ENCODE measurements around the gene SUCLG2. TPM values are rescaled to one million over a fixed set of nuclear protein-coding genes. Genes with fewer than 3 reads are reported as not detected.

SUCLG2 gene
- total and polyA plus RNA-seq, 2 of the 4 experiments (the other 2 are of a cell fraction) = 26.8 to 34.6 TPM

GRCh38 chr3:67380118-67380517, 274.3 kb downstream of the SUCLG2 start:
- Histone ChIP-seq H3K18ac (ENCODE audit: low read depth, low read length) (no peak overlapping the region), H3K9me3 (ENCODE audit: control insufficient read depth, insufficient read depth, low read length) (no peaks in the 10 kb centered on the region), H2AFZ (replicated peaks; ENCODE audit: low read length, poor library complexity) (no peak overlapping the region), H2BK20ac (ENCODE audit: low read depth, low read length) (no peak overlapping the region), H4K8ac (ENCODE audit: low read depth in 2 of 2, low read length in 2 of 2) (no peak overlapping the region), H3K9ac (ENCODE audit: low read depth, low read length) (no peak overlapping the region), H3K36me3 (ENCODE audit: control insufficient read depth, insufficient read depth, low read length) (peaks cover 2% of the 10 kb centered on the region; the same call in 1 of the 2 replicates), H3K56ac (ENCODE audit: extremely low read depth, insufficient read depth, low read length) (no peak overlapping the region), H3K4ac (ENCODE audit: low read depth, low read length) (no peak overlapping the region), H3K27ac (ENCODE audit: insufficient read depth, low read length) (no peak overlapping the region), H3K14ac (replicated peaks; ENCODE audit: low read depth, low read length) (no peak overlapping the region), H2BK15ac (ENCODE audit: low read depth, low read length) (no peak overlapping the region), H3K27me3 (ENCODE audit: control insufficient read depth, insufficient read depth, low read length) (no peaks in the 10 kb centered on the region), H2AK5ac (ENCODE audit: low read depth, low read length) (no peak overlapping the region), H4K5ac (ENCODE audit: low read depth, low read length) (no peak overlapping the region), H3K4me1 (ENCODE audit: control insufficient read depth, insufficient read depth, low read length) (peaks cover 4% of the 10 kb centered on the region; the same call in 1 of the 2 replicates), H3K9me1 (ENCODE audit: insufficient read depth, low read length) (no peaks in the 10 kb centered on the region; the same call in 1 of the 2 replicates), H3K4me3 (ENCODE audit: insufficient read depth, low read depth, low read length) (no peak overlapping the region), H2AK9ac (replicated peaks; ENCODE audit: low read depth, low read length, poor library complexity) (no peak overlapping the region), H4K91ac (ENCODE audit: insufficient read depth, low read depth, low read length) (no peak overlapping the region), H3K79me1 (ENCODE audit: low read depth in 1 of 2, low read length in 2 of 2) (no peaks in the 10 kb centered on the region), H2BK120ac (ENCODE audit: low read depth, low read length) (no peak overlapping the region), H2BK5ac (ENCODE audit: low read depth, low read length, poor library complexity, severe bottlenecking) (no peak overlapping the region), H3K4me2 (ENCODE audit: low read depth, low read length) (no peak overlapping the region), H4K20me1 (ENCODE audit: insufficient read depth, low read length) (no peaks in the 10 kb centered on the region), H3K23ac (ENCODE audit: low read depth, low read length) (no peak overlapping the region)
- BruUV-seq (replicated peaks) = no TSS peak
- no CpG with 5 or more reads among the region's 2 CpGs for WGBS, 2 experiments (ENCODE audit: extremely low coverage in 2 of 2, insufficient read length in 1 of 2)
- in situ Hi-C loops (cut with MboI; ENCODE audit: low sequenced_read_pairs) = loop anchor here (10.0 kb wide), 2 partner anchors 225 to 405 kb away; no protein-coding TSS in a partner anchor
- no peak for TF ChIP-seq SMC3 (IDR thresholded peaks at IDR 0.05; ENCODE audit: low read depth, low read length)
- no peak for TF ChIP-seq RFX5 (IDR thresholded peaks at IDR 0.05; ENCODE audit: low read depth, low read length)
- no peak for TF ChIP-seq POLR2A (IDR thresholded peaks at IDR 0.05; ENCODE audit: low read depth, low read length)
- no peak for TF ChIP-seq FOS (IDR thresholded peaks at IDR 0.05; ENCODE audit: low read depth, low read length)
- TF ChIP-seq BHLHE40 (IDR thresholded peaks at IDR 0.05; ENCODE audit: low read depth, low read length) = no peak
- TF ChIP-seq, protein P1, sequence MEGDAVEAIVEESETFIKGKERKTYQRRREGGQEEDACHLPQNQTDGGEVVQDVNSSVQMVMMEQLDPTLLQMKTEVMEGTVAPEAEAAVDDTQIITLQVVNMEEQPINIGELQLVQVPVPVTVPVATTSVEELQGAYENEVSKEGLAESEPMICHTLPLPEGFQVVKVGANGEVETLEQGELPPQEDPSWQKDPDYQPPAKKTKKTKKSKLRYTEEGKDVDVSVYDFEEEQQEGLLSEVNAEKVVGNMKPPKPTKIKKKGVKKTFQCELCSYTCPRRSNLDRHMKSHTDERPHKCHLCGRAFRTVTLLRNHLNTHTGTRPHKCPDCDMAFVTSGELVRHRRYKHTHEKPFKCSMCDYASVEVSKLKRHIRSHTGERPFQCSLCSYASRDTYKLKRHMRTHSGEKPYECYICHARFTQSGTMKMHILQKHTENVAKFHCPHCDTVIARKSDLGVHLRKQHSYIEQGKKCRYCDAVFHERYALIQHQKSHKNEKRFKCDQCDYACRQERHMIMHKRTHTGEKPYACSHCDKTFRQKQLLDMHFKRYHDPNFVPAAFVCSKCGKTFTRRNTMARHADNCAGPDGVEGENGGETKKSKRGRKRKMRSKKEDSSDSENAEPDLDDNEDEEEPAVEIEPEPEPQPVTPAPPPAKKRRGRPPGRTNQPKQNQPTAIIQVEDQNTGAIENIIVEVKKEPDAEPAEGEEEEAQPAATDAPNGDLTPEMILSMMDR (conservative IDR thresholded peaks at IDR 0.05; ENCODE audit: low read depth, low read length) = no peak
- no peak for TF ChIP-seq MAZ (IDR thresholded peaks at IDR 0.05; ENCODE audit: borderline replicate concordance, low read depth, low read length)
- no peak for ATAC-seq (ENCODE audit: low read depth)
- dilution Hi-C loops (cut with HindIII; ENCODE audit: low sequenced_read_pairs, unreplicated experiment) = no loop called here
- ChIA-PET POLR2A (ENCODE audit: unreplicated experiment) (no interaction called here), CTCF (no interaction called here)
- intact Hi-C loops (cut with micrococcal nuclease) = loop anchor here (5.0 to 10.0 kb wide), 4 partner anchors 268 to 1497 kb away; no protein-coding TSS in a partner anchor
- DNase-seq = no peak

Measured in IMR-90 (cell line).